Mucosa of gallbladder (tissue), 1 donor: ENCODE measurements around the gene SLC25A47. TPM values are rescaled to one million over a fixed set of nuclear protein-coding genes. Genes with fewer than 3 reads are reported as not detected.
A peak's percentile ranks its signal among the peaks of the same experiment; 100 is the strongest.
"Not testable (repeated sequence)": the region's sequence is repeated elsewhere in the genome, so short reads cannot be mapped to it uniquely, and the experiment has no call there.

Experiments used
- DNase-seq: peaks from one replicate; pipeline ENCODE4 v3.0.0-alpha.2; 2020; ENCODE audit warnings: low spot score
- total RNA-seq: library from RNA; stranded (reverse); gene quantifications from one replicate; pipeline ENCODE4 v1.2.1, GENCODE V29; 2021
- donor health status: DM: no; HTN: no; CAD: no.

Gene SLC25A47
- total RNA-seq, 1 donor from 2014 or later = 0.20 TPM

DNA sequence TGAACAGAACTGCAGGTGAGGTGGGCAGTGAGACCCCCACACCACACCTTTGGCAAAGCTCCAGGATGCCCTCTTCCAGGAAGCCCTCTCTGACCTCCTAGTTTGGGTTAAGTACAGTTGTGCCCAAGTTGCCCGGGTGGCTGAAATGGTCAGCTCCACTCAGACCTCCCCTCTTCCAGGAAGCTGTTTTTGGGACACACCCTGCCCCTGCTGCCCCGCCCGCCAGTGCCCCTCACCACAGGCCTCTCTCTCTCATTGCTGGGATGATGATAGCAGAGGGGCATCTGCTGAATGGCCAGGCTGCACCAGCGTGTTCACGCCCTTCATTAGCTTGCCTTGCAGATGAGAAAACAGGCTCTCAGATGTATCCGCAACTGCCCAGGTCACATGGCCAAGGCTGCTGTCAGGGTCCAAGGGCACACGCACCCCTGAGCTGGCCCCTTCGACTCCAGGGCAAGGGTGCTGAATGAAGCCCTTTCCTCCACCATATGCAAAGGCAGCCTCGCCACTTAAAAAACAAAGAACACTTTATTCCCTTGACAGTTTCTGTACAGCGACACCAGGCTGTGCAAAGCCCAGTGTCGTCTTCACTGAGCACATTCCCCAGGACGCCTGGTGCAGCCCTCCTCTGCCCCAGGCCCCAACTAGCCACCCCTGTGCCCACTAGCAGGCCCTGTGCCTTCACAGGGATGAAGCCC lies 32.4 kb upstream of the SLC25A47 start:
- DNase-seq = no peak

DNA sequence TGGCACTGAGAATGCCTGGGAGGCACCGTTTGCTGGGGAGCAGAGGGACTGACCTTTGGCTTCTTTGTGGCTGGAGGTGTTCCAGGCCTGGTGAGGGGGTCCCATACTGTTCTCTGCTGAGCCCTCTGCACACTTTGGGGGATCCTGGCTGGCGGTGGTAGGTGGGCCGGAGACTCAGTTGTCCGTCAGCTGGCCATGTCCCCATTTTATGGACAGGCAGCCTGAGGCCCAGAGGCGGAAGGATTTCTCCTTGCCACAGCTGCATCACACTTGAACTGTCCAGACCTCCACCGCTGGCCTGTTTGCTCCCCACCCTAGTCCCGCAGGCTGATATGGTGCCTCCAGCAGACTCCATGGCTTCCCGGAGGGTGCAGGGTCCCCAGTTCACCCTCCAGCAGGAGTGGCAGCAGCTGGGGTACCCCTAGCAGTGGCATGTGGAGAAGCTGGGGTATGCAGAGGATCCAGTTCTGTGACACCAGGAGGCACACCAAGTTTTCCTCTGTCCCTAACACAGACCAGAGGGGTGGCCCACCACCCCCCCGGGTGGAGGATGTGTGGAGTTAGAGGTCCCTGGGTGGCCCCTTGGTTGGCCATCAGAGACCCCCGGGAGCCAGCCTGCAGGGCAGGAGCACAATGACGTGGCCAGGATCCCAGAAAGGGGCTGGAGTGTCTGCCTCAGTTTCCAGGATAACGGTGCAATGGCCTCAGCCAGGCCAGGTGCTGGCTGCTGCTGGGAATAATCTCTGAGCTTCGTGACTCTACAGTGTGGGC lies 31.6 kb upstream of the SLC25A47 start:
- no peak for DNase-seq

- no peak for DNase-seq
Measured at GRCh38 chr14:100292301-100292775, 30.8 kb upstream of the SLC25A47 start.

GRCh38 chr14:100292776-100293461 lies 30.2 kb upstream of the SLC25A47 start:
- no peak for DNase-seq

- DNase-seq = no peak
Measured at GRCh38 chr14:100293497-100294212, 29.5 kb upstream of the SLC25A47 start.

GRCh38 chr14:100294213-100294962 lies 28.8 kb upstream of the SLC25A47 start:
- no peak for DNase-seq

GRCh38 chr14:100294963-100295330 lies 28.2 kb upstream of the SLC25A47 start:
- no peak for DNase-seq

DNA sequence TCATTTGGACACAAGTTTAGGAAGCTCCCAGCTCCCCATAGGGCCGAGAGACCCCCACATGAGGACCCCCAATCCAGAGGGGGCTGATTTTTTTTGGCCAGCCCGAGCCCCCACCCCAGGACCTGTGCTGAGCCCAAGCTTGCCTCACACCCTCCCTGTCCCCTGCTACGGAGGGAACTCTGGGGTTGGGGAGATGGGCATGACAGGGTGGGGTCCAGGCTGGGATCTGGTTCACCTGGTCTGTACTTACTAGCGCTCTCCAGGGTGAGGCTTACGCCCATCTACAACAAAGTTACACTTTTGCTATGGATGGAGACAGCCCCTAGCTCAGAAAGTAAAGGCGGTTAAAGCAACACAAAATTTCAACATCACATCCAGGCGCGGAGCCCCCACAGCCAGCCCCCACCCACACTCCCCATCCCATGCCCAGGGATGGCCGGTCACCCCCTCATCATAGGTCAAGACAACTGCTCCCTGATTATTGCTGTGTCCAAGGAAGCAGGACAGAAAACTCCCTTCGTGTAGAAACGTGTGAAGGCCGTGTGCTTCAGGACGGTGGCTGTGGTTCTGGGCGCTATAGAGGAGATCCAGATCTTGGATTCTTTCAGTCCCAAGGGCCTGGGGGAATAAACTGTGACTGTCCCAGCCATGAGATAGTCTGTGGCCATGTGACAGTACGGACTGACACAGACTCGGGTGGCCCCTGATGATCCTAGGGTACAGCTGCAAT lies 27.6 kb upstream of the SLC25A47 start:
- no peak for DNase-seq

GRCh38 chr14:100296106-100296651 lies 27.0 kb upstream of the SLC25A47 start:
- DNase-seq = no peak

DNA sequence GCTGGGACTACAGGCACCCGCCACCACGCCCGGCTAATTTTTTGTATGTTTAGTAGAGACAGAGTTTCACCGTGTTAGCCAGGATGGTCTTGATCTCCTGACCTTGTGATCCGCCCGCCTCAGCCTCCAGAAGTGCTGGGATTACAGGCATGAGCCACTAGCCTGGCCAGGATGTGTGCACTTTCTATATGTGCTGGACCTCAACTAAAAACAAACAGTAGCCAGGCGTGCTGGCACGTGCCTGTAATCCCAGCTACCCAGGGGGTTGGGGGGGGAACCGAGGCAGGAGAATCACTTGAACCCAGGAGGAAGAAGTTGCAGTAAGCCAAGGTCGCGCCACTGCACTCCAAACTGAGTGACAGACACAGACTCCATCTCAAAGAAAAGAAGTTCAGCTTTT lies 26.4 kb upstream of the SLC25A47 start:
- DNase-seq = not testable (repeated sequence)

GRCh38 chr14:100297320-100298300 lies 25.5 kb upstream of the SLC25A47 start:
- DNase-seq = peak; percentile 82

GRCh38 chr14:100298551-100299237 lies 24.4 kb upstream of the SLC25A47 start:
- DNase-seq = no peak

- no peak for DNase-seq
Measured at GRCh38 chr14:100299238-100299560, 23.9 kb upstream of the SLC25A47 start.

DNA sequence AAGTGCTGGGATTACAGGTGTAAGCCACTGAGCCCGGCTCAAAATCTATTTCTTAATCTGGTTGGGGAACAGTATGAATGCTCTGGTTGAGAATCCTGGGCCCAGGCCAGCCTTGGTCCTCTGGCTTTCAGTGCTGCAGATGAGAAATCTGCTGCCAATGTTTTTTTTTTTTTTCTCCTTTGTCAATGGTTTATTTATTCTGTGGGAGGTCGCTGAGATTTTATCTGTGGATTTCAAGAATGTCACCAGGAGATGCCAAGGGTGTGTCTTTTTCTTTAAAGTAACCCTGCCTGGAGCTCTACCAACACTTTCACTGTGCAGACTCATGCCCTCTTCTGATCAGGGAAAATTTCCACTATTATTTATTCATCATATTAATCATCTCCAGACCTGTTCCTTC lies 20.5 kb upstream of the SLC25A47 start:
- DNase-seq = peak; percentile 41

DNA sequence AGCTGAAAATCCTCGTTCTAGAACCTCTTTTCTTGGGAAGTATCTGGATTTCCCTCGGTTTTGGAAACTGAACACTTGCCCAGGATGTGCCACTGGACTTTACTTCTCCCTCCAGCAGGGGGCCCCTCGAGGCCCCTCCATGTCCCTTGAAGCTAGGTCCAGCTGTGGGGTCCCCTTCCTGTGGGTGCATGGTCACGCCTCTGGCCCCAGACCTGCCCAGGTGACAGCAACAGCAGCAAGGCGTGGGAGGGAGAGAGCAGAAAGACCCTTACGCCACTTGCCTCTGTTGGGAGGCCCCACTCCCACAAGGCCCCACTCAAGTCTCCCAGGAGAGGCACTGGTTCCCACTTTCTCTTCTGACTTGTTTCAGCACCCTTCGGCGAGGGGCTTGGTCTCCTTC lies 20.0 kb upstream of the SLC25A47 start:
- DNase-seq = no peak

DNA sequence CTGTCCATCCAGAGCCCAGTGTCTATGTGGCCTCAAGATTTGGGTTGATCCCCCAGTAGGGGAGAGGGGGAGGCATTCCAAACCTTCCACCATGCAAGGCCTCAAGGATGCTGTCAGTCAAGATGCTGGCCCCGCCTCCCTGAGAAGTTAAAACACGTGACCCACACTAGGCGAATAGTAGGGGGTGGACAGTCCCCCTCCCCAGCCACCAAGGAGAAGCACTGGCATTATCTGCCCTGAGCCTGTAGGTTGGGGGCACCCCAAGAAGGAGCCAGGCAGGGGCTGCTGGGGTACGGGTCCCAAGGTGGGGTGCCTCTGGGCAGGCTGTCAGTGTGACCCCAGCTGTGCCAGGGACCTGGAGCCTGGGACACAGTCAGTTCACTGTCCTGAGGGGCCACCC lies 19.2 kb upstream of the SLC25A47 start:
- DNase-seq = no peak

DNA sequence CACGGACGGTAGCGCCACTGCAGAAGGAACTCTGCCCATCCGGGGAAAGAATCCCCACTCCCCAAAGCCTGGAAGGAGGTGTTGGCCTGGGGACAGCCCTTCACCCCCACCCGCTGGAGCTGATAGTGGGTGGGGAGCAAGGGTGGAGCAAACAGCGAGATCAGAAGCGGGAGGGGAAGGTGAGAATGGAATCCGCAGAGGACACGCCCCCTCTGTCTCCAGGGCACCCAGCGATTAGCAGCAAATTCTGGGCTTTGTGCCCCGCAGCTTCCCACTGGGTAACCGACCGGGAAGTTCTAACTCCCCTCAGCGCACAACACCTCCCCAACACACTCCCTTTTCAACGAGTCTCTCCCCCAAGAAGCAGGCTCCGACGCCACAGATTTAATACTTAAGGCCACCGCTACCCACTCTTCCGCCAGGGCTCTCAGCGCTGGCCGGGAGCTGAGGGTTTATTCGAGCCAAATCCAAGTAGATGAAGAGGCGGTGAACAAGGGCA lies 18.3 kb upstream of the SLC25A47 start:
- peak; percentile 75 for DNase-seq

DNA sequence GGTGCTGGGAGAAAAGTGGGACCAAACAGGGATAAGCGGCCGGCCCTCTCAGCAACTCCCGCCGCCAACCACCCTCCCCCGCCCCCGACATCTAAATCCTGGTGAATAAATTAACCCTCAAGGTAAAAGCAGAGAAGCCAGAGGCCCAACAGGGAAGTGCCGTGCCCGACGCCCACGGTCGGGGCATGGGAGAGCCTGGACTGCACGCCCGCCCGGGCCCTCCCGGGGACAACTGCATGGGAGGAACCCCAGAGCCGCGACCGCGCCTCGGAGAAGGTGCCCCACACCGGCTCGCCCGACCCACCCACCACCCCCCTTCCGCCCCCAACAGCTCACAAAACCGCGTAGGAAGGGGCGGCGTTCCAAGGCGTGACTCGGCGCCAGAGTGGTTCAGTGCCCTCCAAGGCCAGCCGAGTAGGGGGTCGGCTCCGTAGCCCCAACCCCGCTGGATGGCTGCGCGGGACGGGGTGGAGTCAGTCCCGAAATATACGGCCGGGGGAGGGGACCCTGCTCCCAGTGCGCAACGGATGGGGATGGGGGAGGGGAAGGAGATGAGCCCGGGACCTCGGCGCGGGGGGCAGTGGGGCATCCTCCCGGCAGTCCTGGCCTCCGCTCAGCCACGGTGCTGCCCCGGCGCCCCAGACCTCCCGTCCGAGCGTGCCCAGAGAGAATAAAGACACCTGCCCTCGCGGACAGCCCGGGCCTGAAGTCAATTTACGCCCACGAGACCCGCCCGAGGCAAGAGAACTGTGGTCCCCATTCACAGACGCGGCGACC lies 17.6 kb upstream of the SLC25A47 start:
- no peak for DNase-seq
